IMR-90 (cell line): ENCODE measurements around the gene CABCOCO1. TPM values are rescaled to one million over a fixed set of nuclear protein-coding genes. Genes with fewer than 3 reads are reported as not detected.

Experiments
- ATAC-seq: fragments of 200-7000 bp; cut with Tn5 transposase; 2 replicates; pipeline ENCODE4 v1.9.1; 2020; ENCODE audit warnings: low read depth, mild to moderate bottlenecking, moderate library complexity
- BruUV-seq: library from RNA; stranded (reverse); fragments of 400-500 nt; replicated peaks from 2 replicates; lab custom pipeline; 2021; lab: Mats Ljungman, UMichigan
- CTCF ChIA-PET: fragments of 300-600 bp; formaldehyde crosslinking; extraction: SDS; loops from one replicate; lab custom pipeline; 2021; ENCODE audit warnings: antibody characterized with exemption; lab: Yijun Ruan, JAX
- POLR2A ChIA-PET: fragments of 300-600 bp; sonication (Branson Sonifier 250); formaldehyde crosslinking; loops from one replicate; lab custom pipeline; 2022; ENCODE audit warnings: antibody characterized with exemption; ENCODE audit not compliant: unreplicated experiment; lab: Charles Lee
- DNase-seq: peaks from one replicate; pipeline ENCODE4 v3.0.0; 2013
- H2AFZ ChIP-seq: replicated peaks from 2 replicates; pipeline ENCODE3; 2013; ENCODE audit warnings: low read length, mild to moderate bottlenecking; ENCODE audit not compliant: poor library complexity
- H2AK5ac ChIP-seq: 2 replicates; pipeline ENCODE4 v1.6.1; 2013; ENCODE audit warnings: low read depth, low read length, inconsistent platforms
- H2AK9ac ChIP-seq: replicated peaks from 2 replicates; pipeline ENCODE3; 2013; ENCODE audit warnings: mild to moderate bottlenecking, low read depth, low read length, moderate library complexity; ENCODE audit not compliant: poor library complexity
- H2BK120ac ChIP-seq: 2 replicates; pipeline ENCODE4 v1.6.1; 2013; ENCODE audit warnings: low read depth, low read length, inconsistent platforms
- H2BK15ac ChIP-seq: 3 replicates; pipeline ENCODE4 v1.6.1; 2013; ENCODE audit warnings: low read depth, low read length, inconsistent platforms
- H2BK20ac ChIP-seq: 2 replicates; pipeline ENCODE4 v1.6.1; 2013; ENCODE audit warnings: low read depth, mild to moderate bottlenecking, inconsistent platforms, low read length, moderate library complexity
- H2BK5ac ChIP-seq: 2 replicates; pipeline ENCODE4 v1.6.1; 2013; ENCODE audit warnings: mild to moderate bottlenecking, low read depth, low read length, inconsistent platforms; ENCODE audit not compliant: poor library complexity, severe bottlenecking
- H3K14ac ChIP-seq: replicated peaks from 2 replicates; pipeline ENCODE4 v1.6.1; 2013; ENCODE audit warnings: low read depth, low read length, inconsistent platforms
- H3K18ac ChIP-seq: 2 replicates; pipeline ENCODE4 v1.6.1; 2013; ENCODE audit warnings: low read depth, low read length, control low read depth
- H3K23ac ChIP-seq: 2 replicates; pipeline ENCODE4 v1.6.1; 2013; ENCODE audit warnings: low read depth, low read length, inconsistent platforms
- H3K27ac ChIP-seq: 2 replicates; pipeline ENCODE4 v1.5.1; 2013; ENCODE audit warnings: mild to moderate bottlenecking, control low read depth, low read length; ENCODE audit not compliant: insufficient read depth
- H3K27me3 ChIP-seq: 2 replicates; pipeline ENCODE4 v1.6.1; 2013; ENCODE audit warnings: low read length; ENCODE audit not compliant: control insufficient read depth, insufficient read depth
- H3K36me3 ChIP-seq: 2 replicates; pipeline ENCODE4 v1.6.1; 2013; ENCODE audit warnings: low read length, mixed read lengths; ENCODE audit not compliant: control insufficient read depth, insufficient read depth
- H3K4ac ChIP-seq: 2 replicates; pipeline ENCODE4 v1.6.1; 2013; ENCODE audit warnings: low read depth, low read length, inconsistent platforms
- H3K4me1 ChIP-seq: 2 replicates; pipeline ENCODE4 v1.6.1; 2013; ENCODE audit warnings: low read length, mixed read lengths; ENCODE audit not compliant: control insufficient read depth, insufficient read depth
- H3K4me2 ChIP-seq: 2 replicates; pipeline ENCODE4 v1.6.1; 2013; ENCODE audit warnings: low read depth, mild to moderate bottlenecking, control low read depth, low read length, moderate library complexity
- H3K4me3 ChIP-seq: 2 replicates; pipeline ENCODE4 v1.5.1; 2013; ENCODE audit warnings: low read depth, mild to moderate bottlenecking, control low read depth, low read length, moderate library complexity; ENCODE audit not compliant: insufficient read depth
- H3K56ac ChIP-seq: 2 replicates; pipeline ENCODE4 v1.6.1; 2013; ENCODE audit warnings: low read length, inconsistent platforms; ENCODE audit not compliant: insufficient read depth; ENCODE audit errors: extremely low read depth
- H3K79me1 ChIP-seq, 2 experiments: 2 replicates each; pipeline ENCODE4 v1.6.1; 2013; ENCODE audit warnings: low read length in 2 of 2, inconsistent platforms in 1 of 2, low read depth in 1 of 2
- H3K9ac ChIP-seq: 2 replicates; pipeline ENCODE4 v1.6.1; 2013; ENCODE audit warnings: low read depth, low read length, control low read depth
- H3K9me1 ChIP-seq: 2 replicates; pipeline ENCODE4 v1.6.1; 2013; ENCODE audit warnings: low read length, inconsistent platforms; ENCODE audit not compliant: insufficient read depth
- H3K9me3 ChIP-seq: 2 replicates; pipeline ENCODE4 v1.6.1; 2013; ENCODE audit warnings: low read length; ENCODE audit not compliant: control insufficient read depth, insufficient read depth
- H4K20me1 ChIP-seq: 2 replicates; pipeline ENCODE4 v1.6.1; 2013; ENCODE audit warnings: low read length, inconsistent platforms; ENCODE audit not compliant: insufficient read depth
- H4K5ac ChIP-seq: 2 replicates; pipeline ENCODE4 v1.6.1; 2013; ENCODE audit warnings: mild to moderate bottlenecking, low read depth, low read length, control low read depth
- H4K8ac ChIP-seq, 2 experiments: 2 replicates each; pipeline ENCODE4 v1.6.1; 2013; ENCODE audit warnings: low read depth in 2 of 2, low read length in 2 of 2, control low read depth in 1 of 2, inconsistent platforms in 1 of 2
- H4K91ac ChIP-seq: 2 replicates; pipeline ENCODE4 v1.6.1; 2013; ENCODE audit warnings: low read depth, low read length, inconsistent platforms; ENCODE audit not compliant: insufficient read depth
- BHLHE40 ChIP-seq: fragments of 150-350 bp; IDR thresholded peaks from 2 replicates; pipeline ENCODE4 v1.6.1; 2016; ENCODE audit warnings: mild to moderate bottlenecking, low read depth, low read length
- CEBPB ChIP-seq: IDR thresholded peaks from 2 replicates; pipeline ENCODE4 v1.6.1; 2012; ENCODE audit warnings: low read depth, low read length, improper control_type of control experiment
- CHD1 ChIP-seq: IDR thresholded peaks from 2 replicates; pipeline ENCODE4 v1.6.1; 2012; ENCODE audit warnings: low read depth, low read length, improper control_type of control experiment
- FOS ChIP-seq: fragments of 150-350 bp; IDR thresholded peaks from 2 replicates; pipeline ENCODE4 v1.6.1; 2016; ENCODE audit warnings: low read depth, low read length
- MAFK ChIP-seq: IDR thresholded peaks from 2 replicates; pipeline ENCODE4 v1.6.1; 2012; ENCODE audit warnings: low read depth, low read length, improper control_type of control experiment
- MAZ ChIP-seq: IDR thresholded peaks from 2 replicates; pipeline ENCODE4 v1.6.1; 2012; ENCODE audit warnings: low read depth, mild to moderate bottlenecking, low read length, improper control_type of control experiment, moderate library complexity, borderline replicate concordance
- MXI1 ChIP-seq: IDR thresholded peaks from 2 replicates; pipeline ENCODE4 v1.6.1; 2012; ENCODE audit warnings: low read depth, mild to moderate bottlenecking, low read length, moderate library complexity, borderline replicate concordance
- NFE2L2 ChIP-seq: fragments of 150-350 bp; IDR thresholded peaks from 2 replicates; pipeline ENCODE4 v1.6.1; 2016; ENCODE audit warnings: low read depth, mild to moderate bottlenecking, low read length
- POLR2A ChIP-seq: IDR thresholded peaks from 2 replicates; pipeline ENCODE4 v1.6.1; 2012; ENCODE audit warnings: mild to moderate bottlenecking, low read depth, low read length
- RAD21 ChIP-seq: IDR thresholded peaks from 2 replicates; pipeline ENCODE4 v1.6.1; 2012; ENCODE audit warnings: low read length, improper control_type of control experiment
- RCOR1 ChIP-seq: IDR thresholded peaks from 2 replicates; pipeline ENCODE4 v1.6.1; 2012; ENCODE audit warnings: mild to moderate bottlenecking, low read length, improper control_type of control experiment; ENCODE audit not compliant: insufficient replicate concordance
- SMC3 ChIP-seq: fragments of 150-350 bp; IDR thresholded peaks from 2 replicates; pipeline ENCODE4 v1.6.1; 2016; ENCODE audit warnings: low read depth, mild to moderate bottlenecking, antibody characterized with exemption, low read length, moderate library complexity
- WGBS, 2 experiments: methylation state at CpG; one replicate each; pipeline versions ENCODE4 v1.1.5 to v1.1.7; 2013; ENCODE audit warnings: missing lambda C conversion rate in 2 of 2; ENCODE audit not compliant: insufficient read length in 1 of 2; ENCODE audit errors: extremely low coverage in 2 of 2; 5-methylcytosine and 5-hydroxymethylcytosine counted together
- dilution Hi-C: fragments of 300-500 bp; cut with HindIII; formaldehyde crosslinking; loops from one replicate; pipeline ENCODE4 v1.14.3; 2018; ENCODE audit warnings: low sequenced_read_pairs; ENCODE audit not compliant: unreplicated experiment
- in situ Hi-C: fragments of 300-500 bp; cut with MboI; formaldehyde crosslinking; loops from 3 replicates; pipeline ENCODE4 v1.14.3; 2019; ENCODE audit warnings: low sequenced_read_pairs, inconsistent platforms, mixed read lengths
- intact Hi-C: fragments of 100-400 bp; cut with micrococcal nuclease; formaldehyde crosslinking; loops from 2 replicates; pipeline ENCODE4 v1.10.0; 2022
- polyA plus RNA-seq, 3 experiments: library from polyadenylated mRNA; depleted of rRNA; stranded (reverse); fragments of >200 nt; gene quantifications; 2 replicates each; pipeline ENCODE4 v1.2.3, GENCODE V29; 2012; ENCODE audit warnings: low replicate concordance in 1 of 3
- total RNA-seq: library from RNA; depleted of rRNA; stranded (reverse); fragments of >200 nt; gene quantifications from 2 replicates; pipeline ENCODE4 v1.2.3, GENCODE V29; 2012
- TF ChIP-seq, protein P1 (sequence below): fragments of 150-350 bp; IDR thresholded peaks from 2 replicates; pipeline ENCODE4 v1.6.1; 2017; ENCODE audit warnings: mild to moderate bottlenecking, antibody characterized with exemption, low read length, low read depth
- TF ChIP-seq, protein P2 (sequence below): conservative IDR thresholded peaks from 2 replicates; pipeline ENCODE4 v1.5.1; 2012; ENCODE audit warnings: mild to moderate bottlenecking, low read depth, low read length, improper control_type of control experiment
- TF ChIP-seq, protein P3 (sequence below): fragments of 150-350 bp; IDR thresholded peaks from 2 replicates; pipeline ENCODE4 v1.6.1; 2016; ENCODE audit warnings: low read depth, mild to moderate bottlenecking, low read length, moderate library complexity, borderline replicate concordance

Gene CABCOCO1
- total and polyA plus RNA-seq, 2 of the 4 experiments (the other 2 are of a cell fraction): 0.18 to 0.31 TPM

DNA sequence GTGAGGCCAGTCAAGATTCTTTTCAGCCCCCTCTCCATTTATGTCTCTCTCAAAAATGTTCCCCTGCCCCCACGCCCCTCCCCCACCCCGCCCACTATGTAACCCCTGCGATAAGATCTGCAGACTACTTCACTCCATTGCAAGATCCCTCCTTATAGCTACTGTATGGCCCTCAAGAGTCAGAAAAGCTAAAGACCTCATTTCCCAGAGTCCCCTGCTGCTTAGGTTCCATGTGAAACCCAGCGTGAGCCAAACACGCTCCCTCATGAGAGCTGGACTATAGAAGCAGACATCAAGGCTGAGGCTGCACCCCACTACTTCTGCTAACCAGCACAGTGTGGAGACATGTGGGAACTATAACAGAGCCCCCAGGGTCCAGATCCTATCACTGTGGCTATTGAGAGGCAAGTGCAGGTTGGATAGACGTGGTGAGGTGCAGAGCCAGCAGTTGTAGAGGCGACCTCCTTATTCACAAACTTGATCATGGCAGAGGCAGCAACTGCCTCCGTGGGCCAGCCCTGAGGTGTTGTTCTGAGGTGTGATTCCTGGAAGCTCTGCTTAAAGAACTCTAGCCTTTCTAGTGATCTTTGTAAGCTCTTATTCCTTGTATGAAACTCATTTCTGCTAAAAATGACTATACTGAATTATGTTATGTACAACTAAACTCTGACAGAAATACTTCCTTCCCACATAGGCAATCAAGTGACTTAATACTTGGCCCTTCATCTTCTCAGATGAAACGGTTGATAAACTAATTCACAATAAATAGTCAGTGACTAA lies 121.8 kb downstream of the CABCOCO1 start:
- ATAC-seq: no peak
- H3K4me1 ChIP-seq: peaks cover 12% of the 10 kb centered on the region
- TF ChIP-seq CHD1 (no peak), FOS (no peak), RCOR1 (no peak), NFE2L2 (no peak), SMC3 (no peak), RAD21 (no peak), BHLHE40 (no peak), MAZ (no peak), MXI1 (no peak), POLR2A (no peak), MAFK (no peak), CEBPB (no peak)
- TF ChIP-seq, protein P1, sequence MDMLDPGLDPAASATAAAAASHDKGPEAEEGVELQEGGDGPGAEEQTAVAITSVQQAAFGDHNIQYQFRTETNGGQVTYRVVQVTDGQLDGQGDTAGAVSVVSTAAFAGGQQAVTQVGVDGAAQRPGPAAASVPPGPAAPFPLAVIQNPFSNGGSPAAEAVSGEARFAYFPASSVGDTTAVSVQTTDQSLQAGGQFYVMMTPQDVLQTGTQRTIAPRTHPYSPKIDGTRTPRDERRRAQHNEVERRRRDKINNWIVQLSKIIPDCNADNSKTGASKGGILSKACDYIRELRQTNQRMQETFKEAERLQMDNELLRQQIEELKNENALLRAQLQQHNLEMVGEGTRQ: no peak
- TF ChIP-seq, protein P2, sequence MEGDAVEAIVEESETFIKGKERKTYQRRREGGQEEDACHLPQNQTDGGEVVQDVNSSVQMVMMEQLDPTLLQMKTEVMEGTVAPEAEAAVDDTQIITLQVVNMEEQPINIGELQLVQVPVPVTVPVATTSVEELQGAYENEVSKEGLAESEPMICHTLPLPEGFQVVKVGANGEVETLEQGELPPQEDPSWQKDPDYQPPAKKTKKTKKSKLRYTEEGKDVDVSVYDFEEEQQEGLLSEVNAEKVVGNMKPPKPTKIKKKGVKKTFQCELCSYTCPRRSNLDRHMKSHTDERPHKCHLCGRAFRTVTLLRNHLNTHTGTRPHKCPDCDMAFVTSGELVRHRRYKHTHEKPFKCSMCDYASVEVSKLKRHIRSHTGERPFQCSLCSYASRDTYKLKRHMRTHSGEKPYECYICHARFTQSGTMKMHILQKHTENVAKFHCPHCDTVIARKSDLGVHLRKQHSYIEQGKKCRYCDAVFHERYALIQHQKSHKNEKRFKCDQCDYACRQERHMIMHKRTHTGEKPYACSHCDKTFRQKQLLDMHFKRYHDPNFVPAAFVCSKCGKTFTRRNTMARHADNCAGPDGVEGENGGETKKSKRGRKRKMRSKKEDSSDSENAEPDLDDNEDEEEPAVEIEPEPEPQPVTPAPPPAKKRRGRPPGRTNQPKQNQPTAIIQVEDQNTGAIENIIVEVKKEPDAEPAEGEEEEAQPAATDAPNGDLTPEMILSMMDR: no peak
- TF ChIP-seq, protein P3, sequence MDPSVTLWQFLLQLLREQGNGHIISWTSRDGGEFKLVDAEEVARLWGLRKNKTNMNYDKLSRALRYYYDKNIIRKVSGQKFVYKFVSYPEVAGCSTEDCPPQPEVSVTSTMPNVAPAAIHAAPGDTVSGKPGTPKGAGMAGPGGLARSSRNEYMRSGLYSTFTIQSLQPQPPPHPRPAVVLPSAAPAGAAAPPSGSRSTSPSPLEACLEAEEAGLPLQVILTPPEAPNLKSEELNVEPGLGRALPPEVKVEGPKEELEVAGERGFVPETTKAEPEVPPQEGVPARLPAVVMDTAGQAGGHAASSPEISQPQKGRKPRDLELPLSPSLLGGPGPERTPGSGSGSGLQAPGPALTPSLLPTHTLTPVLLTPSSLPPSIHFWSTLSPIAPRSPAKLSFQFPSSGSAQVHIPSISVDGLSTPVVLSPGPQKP: no peak

More for the DNA sequence above, 121.8 kb downstream of the CABCOCO1 start:
- DNase-seq: no peak
- ChIA-PET CTCF (no interaction called here), POLR2A (no interaction called here)
- Histone ChIP-seq H4K8ac (no peak overlapping the region), H3K79me1 (no peaks in the 10 kb centered on the region), H4K20me1 (no peaks in the 10 kb centered on the region), H3K4ac (peak overlapping the region; percentile 49), H2AK5ac (peak overlapping the region; percentile 20), H3K9me3 (no peaks in the 10 kb centered on the region), H3K9me1 (peaks cover 5% of the 10 kb centered on the region; the same call in 1 of the 2 replicates), H3K9ac (no peak overlapping the region), H2BK120ac (peak overlapping the region; percentile 23; the same call in 1 of the 2 replicates), H4K91ac (peak overlapping the region; percentile 25; the same call in 1 of the 2 replicates), H3K18ac (no peak overlapping the region), H4K5ac (no peak overlapping the region), H3K23ac (no peak overlapping the region), H3K14ac (no peak overlapping the region), H2BK20ac (peak overlapping the region; percentile 45), H2AK9ac (no peak overlapping the region), H2BK5ac (no peak overlapping the region), H3K4me2 (no peak overlapping the region), H3K56ac (no peak overlapping the region), H2AFZ (no peak overlapping the region), H2BK15ac (peak overlapping the region; percentile 65; the same call in 2 of the 3 replicates), H3K27ac (no peak overlapping the region), H3K36me3 (no peaks in the 10 kb centered on the region), H3K27me3 (no peaks in the 10 kb centered on the region), H3K4me3 (no peak overlapping the region)
- 94% methylated on average over 3 of the region's 9 CpGs; no CpG with 5 or more reads in 1 of the 2 experiments for WGBS, 2 experiments
- intact Hi-C loops: no loop called here
- dilution Hi-C loops: no loop called here
- in situ Hi-C loops: no loop called here
- no TSS peak for BruUV-seq
